Stimulated activated naive CD8-positive, alpha-beta T cell treated with anti-CD3 and anti-CD28 coated beads, Interleukin-15, Interleukin-2, amounts not matched to agents 100 U/mL and 50 U/mL, for 24 hours (primary cell): ENCODE results near the gene CCR5.

Experiments used
- ATAC-seq: fragments of 150-1000 bp; cut with Tn5 transposase; one replicate; pipeline ENCODE4 v1.10.0; 2021
- DNase-seq: peaks from one replicate; pipeline ENCODE4 v3.0.0; 2021

Gene CCR5

DNA sequence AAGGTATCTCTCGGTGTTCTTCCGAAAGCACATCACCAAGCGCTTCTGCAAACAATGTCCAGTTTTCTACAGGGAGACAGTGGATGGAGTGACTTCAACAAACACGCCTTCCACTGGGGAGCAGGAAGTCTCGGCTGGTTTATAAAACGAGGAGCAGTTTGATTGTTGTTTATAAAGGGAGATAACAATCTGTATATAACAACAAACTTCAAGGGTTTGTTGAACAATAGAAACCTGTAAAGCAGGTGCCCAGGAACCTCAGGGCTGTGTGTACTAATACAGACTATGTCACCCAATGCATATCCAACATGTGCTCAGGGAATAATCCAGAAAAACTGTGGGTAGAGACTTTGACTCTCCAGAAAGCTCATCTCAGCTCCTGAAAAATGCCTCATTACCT is 12.3 kb upstream of the CCR5 start:
- DNase-seq (no peak), ATAC-seq (no peak)

DNA sequence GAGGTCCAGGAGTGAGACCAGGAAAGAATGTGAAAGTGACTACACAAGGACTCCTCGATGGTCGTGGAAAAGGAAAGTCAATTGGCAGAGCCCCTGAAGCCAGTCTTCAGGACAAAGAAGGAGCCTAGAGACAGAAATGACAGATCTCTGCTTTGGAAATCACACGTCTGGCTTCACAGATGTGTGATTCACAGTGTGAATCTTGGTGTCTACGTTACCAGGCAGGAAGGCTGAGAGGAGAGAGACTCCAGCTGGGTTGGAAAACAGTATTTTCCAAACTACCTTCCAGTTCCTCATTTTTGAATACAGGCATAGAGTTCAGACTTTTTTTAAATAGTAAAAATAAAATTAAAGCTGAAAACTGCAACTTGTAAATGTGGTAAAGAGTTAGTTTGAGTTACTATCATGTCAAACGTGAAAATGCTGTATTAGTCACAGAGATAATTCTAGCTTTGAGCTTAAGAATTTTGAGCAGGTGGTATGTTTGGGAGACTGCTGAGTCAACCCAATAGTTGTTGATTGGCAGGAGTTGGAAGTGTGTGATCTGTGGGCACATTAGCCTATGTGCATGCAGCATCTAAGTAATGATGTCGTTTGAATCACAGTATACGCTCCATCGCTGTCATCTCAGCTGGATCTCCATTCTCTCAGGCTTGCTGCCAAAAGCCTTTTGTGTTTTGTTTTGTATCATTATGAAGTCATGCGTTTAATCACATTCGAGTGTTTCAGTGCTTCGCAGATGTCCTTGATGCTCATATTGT is 10.8 kb upstream of the CCR5 start:
- ATAC-seq (peak; percentile 85), DNase-seq (no peak)

DNA sequence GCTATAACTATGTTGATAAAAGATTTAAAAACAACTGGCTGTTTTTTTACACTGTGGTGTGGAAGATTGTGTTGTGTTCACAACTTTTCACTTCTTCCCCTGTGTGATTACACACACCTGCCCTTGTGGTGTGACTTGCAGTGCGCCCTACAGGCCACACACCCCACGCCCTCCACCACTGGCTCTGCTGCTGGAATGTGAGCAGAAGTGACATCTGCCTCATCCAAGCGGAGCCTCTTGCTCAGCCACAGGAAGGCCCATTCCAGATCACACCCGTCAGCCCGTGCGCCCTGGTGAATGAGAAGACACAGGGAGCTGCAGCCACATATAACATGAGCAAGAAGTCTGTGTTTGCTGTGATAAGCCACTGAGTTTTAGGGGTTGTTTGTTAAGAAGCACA is 9.8 kb upstream of the CCR5 start:
- DNase-seq (no peak), ATAC-seq (no peak)

DNA sequence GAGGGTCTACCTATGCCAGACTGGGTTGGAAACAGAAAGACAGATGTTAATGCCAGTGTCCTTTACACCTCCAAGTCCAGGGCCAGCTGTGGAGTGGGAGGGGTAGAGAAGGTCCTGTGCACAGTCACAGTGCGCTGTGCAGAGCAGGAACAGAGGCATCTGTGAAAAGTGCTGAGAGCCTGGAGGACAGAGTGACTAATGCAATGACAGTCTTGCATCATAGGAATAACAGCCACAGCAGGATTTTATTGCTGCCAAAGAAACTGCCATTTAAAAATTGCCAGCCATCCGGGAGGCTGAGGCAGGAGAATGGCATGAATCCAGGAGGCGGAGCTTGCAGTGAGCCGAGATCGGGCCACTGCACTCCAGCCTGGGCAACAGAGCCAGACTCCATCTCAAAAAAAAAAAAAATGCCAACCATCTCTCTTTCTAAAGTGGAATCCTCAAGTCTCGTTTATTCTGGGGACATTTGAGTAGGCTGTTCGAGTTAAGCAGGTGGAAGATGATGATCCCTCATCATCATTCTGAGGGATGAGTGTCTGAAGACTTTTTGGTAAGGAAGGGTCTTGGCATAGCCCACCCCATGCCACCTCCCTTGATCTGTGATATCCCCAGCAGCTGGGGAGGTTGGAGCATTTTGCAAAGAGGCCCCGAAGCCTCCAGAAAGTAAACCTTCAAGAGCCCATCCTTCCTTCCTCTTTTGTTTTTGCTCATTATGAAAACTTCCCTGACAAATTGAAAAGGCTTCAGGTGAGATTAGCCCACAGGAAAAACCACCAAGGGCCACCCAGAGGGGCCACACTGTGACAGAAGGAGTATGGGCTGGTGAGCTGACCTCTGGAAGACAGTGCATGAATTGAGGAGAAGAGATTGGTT is 9.1 kb upstream of the CCR5 start:
- no peak for DNase-seq

DNA sequence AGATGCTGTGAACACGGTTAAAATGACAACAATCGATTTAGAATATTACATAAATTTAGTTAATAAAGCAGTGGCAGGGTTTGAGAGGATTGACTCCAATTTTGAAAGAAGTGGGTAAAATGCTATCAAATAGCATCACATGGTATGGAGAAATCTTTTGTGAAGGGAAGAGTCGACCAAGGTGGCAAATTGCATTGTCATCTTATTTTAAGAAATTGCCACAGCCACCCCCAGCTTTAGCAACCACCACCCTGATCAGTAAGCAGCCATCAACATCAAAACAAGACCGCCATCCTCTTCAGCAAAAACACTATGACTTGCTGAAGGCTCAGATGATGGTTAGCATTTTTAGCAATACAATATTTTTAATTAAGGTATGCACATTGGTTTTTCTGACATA is 5.7 kb upstream of the CCR5 start:
- ATAC-seq (no peak), DNase-seq (no peak)

More for the DNA sequence above, 9.1 kb upstream of the CCR5 start:
- peak; percentile 33 for ATAC-seq

DNA sequence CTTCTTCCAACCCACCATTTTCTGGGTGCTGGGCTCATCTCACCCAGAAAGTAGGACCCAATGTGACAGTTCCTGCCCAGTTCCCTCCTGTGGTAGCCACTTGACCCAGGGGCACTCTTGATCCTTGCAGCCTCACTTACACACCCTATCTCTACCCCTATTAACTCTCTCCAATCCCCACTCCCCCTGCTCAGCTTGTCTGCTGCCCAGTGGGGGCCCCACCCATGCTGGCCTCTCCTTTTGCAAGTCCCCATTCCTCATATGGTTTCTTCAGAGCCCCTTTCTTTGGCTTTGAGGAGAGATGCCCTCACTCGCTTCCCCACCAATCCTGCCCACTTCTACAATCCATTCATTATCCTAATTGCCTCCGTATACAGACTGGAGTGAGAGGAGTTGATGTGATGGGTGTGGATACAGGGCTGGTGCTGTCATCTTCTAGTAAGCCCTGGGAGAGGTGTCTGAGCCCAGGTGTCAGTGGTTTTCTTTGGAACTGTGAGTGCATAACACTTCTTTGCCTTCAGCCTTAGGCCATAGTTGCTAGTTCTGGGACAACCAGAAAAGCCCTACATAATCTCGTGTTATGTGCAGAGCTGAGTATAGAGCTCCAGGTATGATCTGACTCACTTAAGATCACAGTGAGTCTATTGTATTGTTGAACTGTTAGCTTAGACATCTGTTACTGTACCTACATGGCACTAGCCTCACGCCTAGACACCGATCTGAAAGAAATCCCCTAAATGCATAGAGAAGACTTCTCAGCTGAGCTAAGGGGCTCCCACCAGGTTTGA is 4.8 kb upstream of the CCR5 start:
- ATAC-seq (no peak), DNase-seq (no peak)

DNA sequence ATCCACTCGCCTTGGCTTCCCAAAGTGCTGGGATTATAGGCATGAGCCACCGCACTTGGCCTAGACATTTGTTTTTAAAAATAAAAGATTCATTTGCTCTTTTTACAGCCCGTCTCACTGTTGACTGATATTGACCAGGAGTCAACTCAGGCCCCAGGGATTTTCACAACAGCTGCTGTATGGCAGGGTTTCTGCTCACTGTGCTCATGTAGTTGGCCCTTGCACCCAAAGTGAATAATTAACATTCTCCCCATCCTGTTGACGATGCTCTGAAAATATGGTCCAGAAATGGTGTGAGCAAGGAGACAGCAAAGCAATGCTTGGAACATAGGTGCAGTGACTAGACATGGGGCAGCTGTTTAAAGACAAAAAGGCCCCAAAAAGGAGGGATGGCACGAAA is 2.9 kb upstream of the CCR5 start:
- DNase-seq, result no peak
- ATAC-seq, result no peak

DNA sequence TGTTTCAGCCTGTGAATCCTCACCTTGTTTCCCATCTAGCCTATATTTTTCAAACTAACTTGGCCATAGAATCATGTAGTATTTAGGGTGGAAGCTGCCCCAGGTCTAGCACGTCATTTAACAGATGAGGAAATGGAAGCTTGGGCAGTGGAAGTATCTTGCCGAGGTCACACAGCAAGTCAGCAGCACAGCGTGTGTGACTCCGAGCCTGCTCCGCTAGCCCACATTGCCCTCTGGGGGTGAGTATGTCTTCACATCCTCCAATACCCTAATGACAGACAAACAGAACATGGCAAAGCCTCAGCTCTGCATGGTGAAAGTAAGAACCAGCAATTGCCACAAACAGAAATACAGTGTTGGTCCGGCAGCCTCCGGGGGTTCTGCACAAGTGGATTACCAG is 2.2 kb upstream of the CCR5 start:
- peak; percentile 31 for ATAC-seq
- peak; percentile 46 for DNase-seq

DNA sequence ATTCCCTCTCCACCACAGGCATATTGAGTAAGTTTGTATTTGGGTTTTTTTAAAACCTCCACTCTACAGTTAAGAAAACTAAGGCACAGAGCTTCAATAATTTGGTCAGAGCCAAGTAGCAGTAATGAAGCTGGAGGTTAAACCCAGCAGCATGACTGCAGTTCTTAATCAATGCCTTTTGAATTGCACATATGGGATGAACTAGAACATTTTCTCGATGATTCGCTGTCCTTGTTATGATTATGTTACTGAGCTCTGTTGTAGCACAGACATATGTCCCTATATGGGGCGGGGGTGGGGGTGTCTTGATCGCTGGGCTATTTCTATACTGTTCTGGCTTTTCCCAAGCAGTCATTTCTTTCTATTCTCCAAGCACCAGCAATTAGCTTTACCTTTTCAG is 1.6 kb upstream of the CCR5 start:
- DNase-seq (no peak), ATAC-seq (no peak)

DNA sequence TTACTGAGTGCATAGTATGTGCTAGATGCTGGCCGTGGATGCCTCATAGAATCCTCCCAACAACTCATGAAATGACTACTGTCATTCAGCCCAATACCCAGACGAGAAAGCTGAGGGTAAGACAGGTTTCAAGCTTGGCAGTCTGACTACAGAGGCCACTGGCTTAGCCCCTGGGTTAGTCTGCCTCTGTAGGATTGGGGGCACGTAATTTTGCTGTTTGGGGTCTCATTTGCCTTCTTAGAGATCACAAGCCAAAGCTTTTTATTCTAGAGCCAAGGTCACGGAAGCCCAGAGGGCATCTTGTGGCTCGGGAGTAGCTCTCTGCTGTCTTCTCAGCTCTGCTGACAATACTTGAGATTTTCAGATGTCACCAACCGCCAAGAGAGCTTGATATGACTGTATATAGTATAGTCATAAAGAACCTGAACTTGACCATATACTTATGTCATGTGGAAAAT is 1.0 kb upstream of the CCR5 start:
- DNase-seq, result peak; percentile 32
- ATAC-seq, result peak; percentile 90

DNA sequence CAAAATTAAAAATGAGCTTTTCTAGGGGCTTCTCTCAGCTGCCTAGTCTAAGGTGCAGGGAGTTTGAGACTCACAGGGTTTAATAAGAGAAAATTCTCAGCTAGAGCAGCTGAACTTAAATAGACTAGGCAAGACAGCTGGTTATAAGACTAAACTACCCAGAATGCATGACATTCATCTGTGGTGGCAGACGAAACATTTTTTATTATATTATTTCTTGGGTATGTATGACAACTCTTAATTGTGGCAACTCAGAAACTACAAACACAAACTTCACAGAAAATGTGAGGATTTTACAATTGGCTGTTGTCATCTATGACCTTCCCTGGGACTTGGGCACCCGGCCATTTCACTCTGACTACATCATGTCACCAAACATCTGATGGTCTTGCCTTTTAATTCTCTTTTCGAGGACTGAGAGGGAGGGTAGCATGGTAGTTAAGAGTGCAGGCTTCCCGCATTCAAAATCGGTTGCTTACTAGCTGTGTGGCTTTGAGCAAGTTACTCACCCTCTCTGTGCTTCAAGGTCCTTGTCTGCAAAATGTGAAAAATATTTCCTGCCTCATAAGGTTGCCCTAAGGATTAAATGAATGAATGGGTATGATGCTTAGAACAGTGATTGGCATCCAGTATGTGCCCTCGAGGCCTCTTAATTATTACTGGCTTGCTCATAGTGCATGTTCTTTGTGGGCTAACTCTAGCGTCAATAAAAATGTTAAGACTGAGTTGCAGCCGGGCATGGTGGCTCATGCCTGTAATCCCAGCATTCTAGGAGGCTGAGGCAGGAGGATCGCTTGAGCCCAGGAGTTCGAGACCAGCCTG is 984 bp downstream of the CCR5 start:
- no peak for DNase-seq
- no peak for ATAC-seq

DNA sequence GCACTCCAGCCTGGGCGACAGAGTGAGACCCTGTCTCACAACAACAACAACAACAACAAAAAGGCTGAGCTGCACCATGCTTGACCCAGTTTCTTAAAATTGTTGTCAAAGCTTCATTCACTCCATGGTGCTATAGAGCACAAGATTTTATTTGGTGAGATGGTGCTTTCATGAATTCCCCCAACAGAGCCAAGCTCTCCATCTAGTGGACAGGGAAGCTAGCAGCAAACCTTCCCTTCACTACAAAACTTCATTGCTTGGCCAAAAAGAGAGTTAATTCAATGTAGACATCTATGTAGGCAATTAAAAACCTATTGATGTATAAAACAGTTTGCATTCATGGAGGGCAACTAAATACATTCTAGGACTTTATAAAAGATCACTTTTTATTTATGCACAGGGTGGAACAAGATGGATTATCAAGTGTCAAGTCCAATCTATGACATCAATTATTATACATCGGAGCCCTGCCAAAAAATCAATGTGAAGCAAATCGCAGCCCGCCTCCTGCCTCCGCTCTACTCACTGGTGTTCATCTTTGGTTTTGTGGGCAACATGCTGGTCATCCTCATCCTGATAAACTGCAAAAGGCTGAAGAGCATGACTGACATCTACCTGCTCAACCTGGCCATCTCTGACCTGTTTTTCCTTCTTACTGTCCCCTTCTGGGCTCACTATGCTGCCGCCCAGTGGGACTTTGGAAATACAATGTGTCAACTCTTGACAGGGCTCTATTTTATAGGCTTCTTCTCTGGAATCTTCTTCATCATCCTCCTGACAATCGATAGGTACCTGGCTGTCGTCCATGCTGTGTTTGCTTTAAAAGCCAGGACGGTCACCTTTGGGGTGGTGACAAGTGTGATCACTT is 2.0 kb downstream of the CCR5 start:
- no peak for ATAC-seq
- DNase-seq, result no peak

DNA sequence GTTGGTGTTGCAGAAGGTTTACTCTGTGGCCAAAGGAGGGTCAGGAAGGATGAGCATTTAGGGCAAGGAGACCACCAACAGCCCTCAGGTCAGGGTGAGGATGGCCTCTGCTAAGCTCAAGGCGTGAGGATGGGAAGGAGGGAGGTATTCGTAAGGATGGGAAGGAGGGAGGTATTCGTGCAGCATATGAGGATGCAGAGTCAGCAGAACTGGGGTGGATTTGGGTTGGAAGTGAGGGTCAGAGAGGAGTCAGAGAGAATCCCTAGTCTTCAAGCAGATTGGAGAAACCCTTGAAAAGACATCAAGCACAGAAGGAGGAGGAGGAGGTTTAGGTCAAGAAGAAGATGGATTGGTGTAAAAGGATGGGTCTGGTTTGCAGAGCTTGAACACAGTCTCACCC is 4.0 kb downstream of the CCR5 start:
- no peak for DNase-seq
- no peak for ATAC-seq

DNA sequence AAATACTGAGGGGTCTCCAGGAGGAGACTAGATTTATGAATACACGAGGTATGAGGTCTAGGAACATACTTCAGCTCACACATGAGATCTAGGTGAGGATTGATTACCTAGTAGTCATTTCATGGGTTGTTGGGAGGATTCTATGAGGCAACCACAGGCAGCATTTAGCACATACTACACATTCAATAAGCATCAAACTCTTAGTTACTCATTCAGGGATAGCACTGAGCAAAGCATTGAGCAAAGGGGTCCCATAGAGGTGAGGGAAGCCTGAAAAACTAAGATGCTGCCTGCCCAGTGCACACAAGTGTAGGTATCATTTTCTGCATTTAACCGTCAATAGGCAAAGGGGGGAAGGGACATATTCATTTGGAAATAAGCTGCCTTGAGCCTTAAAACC is 4.5 kb downstream of the CCR5 start:
- DNase-seq (no peak), ATAC-seq (peak; percentile 51)

DNA sequence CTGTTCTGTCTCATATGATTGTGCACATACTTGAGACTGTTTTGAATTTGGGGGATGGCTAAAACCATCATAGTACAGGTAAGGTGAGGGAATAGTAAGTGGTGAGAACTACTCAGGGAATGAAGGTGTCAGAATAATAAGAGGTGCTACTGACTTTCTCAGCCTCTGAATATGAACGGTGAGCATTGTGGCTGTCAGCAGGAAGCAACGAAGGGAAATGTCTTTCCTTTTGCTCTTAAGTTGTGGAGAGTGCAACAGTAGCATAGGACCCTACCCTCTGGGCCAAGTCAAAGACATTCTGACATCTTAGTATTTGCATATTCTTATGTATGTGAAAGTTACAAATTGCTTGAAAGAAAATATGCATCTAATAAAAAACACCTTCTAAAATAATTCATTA is 5.1 kb downstream of the CCR5 start:
- no peak for ATAC-seq
- no peak for DNase-seq

DNA sequence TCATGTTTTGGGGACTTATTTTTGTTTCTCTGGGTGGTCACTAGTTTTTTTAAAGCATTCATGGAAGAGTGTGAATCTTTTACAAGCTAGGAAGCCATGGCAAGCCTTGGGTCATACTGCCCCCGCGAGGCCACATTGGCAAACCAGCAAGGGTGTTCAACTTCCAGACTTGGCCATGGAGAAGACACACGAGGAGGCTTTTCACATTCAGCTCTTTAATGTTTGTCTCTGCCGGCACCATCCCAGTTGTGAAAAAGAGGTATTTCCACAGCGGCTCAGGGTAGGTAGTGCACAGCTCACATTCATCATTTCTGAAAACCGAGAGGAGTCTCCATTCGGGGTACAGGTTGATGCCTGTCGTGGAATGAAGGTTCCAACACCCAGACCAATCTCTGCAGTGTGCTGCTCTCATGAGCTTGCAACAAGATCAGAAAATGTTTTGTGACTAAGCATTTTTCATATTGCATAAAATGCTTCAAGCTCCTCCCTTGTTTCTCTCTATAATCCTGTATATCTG is 7.7 kb downstream of the CCR5 start:
- DNase-seq (peak; percentile 78), ATAC-seq (no peak)

DNA sequence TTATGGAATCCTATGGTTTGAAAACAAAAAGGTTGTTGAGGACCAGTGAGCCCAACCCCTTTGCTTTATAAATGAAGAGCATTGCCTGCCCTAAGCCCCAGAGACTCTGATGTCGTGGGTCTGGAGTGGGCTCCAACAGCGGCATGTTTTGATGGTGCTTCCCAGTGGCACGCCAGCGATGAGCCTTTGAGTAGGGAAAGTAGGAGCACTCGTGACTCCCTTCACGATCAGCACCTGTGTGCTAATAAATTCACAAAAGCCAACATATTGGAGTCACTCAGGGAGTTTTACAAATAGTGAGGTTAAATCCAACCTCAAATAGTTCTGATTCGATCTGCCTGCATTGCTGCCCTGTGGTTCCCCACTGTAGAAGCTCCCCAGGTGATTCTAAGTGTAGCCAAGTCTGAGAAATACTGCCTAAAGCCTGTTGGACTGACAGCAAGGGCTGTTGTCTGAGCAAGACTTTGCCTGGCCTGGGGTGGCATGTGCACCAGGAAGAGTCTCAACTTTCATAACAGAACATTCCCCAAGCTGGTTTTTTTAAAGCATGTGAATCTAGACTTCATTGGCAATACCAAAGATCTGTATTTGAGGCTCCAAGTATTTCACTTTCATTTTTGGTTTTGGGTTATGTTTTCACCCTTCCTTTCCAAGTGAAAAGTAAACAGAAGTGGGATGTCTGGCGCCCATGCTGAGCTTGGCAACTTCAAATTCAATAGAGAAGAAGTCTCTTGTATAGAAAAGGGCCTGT is 9.9 kb downstream of the CCR5 start:
- no peak for DNase-seq
- no peak for ATAC-seq

DNA sequence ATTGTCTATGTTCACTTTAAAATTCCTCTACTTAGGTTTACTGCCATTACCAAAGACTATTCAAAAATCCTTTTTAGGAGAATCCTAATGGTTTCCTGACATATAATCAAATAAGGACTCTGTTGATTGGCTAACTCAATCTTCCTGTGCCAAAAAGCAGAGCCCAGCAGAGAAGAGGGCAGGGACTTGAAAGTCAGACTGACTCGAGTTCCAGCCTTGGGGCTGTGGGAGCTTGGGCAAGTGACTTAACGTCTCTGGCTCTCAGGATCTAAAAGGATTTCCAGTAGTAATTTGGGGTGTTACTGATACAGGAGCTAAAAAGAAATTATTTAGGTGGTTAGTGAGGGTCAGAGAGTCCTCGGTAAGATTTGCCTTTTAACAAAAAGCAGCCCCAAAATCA is 10.9 kb downstream of the CCR5 start:
- DNase-seq (no peak), ATAC-seq (no peak)

DNA sequence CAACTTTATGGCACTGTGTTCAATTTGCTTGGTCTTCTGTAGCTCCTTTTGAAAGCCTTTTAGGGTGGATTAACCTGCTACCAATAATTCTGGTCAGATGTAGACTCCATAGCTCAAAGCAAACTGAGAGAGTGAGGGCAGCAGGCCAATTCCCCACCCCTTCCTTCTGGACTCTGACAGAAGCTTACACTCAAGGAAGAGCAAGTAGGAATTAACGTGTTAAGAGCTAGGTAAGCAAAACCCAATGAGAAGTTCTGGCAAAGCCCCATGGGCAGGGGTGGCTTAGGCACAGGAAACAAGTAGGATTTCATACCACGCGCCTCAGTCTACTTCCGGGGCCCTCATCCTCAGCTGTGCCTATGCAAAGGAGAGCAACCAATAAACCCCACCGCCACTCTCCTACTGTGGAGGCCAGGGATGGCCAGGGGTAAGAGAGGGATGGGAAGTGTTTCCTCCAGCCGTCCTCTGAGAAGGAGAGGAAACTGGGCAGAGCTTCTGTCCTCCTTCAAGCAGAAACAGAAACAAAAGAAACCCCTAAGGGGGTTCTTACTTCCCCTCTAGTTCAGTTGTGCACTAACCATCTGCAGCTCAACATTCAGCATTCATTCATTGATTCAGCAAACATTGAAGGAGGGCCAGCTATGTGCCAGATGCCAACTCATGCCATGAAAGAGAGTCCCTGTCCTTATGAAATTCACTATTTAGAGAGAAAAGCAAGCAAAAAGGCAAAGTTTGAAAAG is 12.6 kb downstream of the CCR5 start:
- no peak for ATAC-seq
- DNase-seq, result no peak
